Caco-2 (cell line): Measurements from ENCODE around the gene WDR45B. TPM values are rescaled to one million over a fixed set of nuclear protein-coding genes. Genes with fewer than 3 reads are reported as not detected.

Experiments used
- Bru-seq: library from RNA; stranded (reverse); fragments of 400-500 nt; gene quantifications from one replicate; lab custom pipeline; 2021; lab: Mats Ljungman, UMichigan
- BruChase-seq, 2 experiments: library from RNA; stranded (reverse); fragments of 400-500 nt; gene quantifications; one replicate each; lab custom pipeline; 2021; lab: Mats Ljungman, UMichigan
- BruUV-seq: library from RNA; stranded (reverse); fragments of 400-500 nt; replicated peaks from 2 replicates; lab custom pipeline; 2021; lab: Mats Ljungman, UMichigan
- CTCF ChIA-PET: fragments of 300-600 bp; sonication (Branson Sonifier 250); formaldehyde crosslinking; loops from one replicate; lab custom pipeline; 2022; ENCODE audit warnings: antibody characterized with exemption; lab: Charles Lee
- POLR2A ChIA-PET: fragments of 300-600 bp; sonication (Branson Sonifier 250); formaldehyde crosslinking; loops from one replicate; lab custom pipeline; 2022; ENCODE audit warnings: antibody characterized with exemption; lab: Charles Lee
- DNase-seq, 2 experiments: peaks; one replicate each; pipeline versions ENCODE4 v3.0.0 to v3.0.0-alpha.2; 2020 to 2022
- H3K27me3 ChIP-seq: replicated peaks from 2 replicates; pipeline ENCODE4 v1.6.0; 2011; ENCODE audit warnings: low read length; ENCODE audit not compliant: control insufficient read depth, insufficient read depth
- H3K36me3 ChIP-seq: 2 replicates; pipeline ENCODE4 v1.5.1; 2011; ENCODE audit warnings: low read length; ENCODE audit not compliant: control insufficient read depth, insufficient read depth
- H3K4me1 ChIP-seq: fragments of 250-450 bp; sonication (Bioruptor Pico); 2 replicates; pipeline ENCODE4 v1.5.1; 2020; ENCODE audit warnings: mild to moderate bottlenecking
- H3K4me3 ChIP-seq: 2 replicates; pipeline ENCODE4 v1.5.1; 2011; ENCODE audit warnings: low read depth, mild to moderate bottlenecking, control low read depth, low read length
- H3K9me3 ChIP-seq: fragments of 250-450 bp; sonication (Bioruptor Pico); 2 replicates; pipeline ENCODE4 v1.5.1; 2020; ENCODE audit warnings: mild to moderate bottlenecking, moderate library complexity
- H3K27ac Mint-ChIP-seq: one replicate; pipeline ENCODE4 v1.8.0; 2022; ENCODE audit warnings: mixed read lengths; ENCODE audit not compliant: unreplicated experiment
- H3K27me3 Mint-ChIP-seq: one replicate; pipeline ENCODE4 v1.8.0; 2022; ENCODE audit warnings: mixed read lengths; ENCODE audit not compliant: insufficient read depth, unreplicated experiment
- H3K36me3 Mint-ChIP-seq: one replicate; pipeline ENCODE4 v1.8.0; 2022; ENCODE audit warnings: mild to moderate bottlenecking, mixed read lengths; ENCODE audit not compliant: insufficient read depth, unreplicated experiment
- H3K4me1 Mint-ChIP-seq: one replicate; pipeline ENCODE4 v1.8.0; 2022; ENCODE audit warnings: low read depth, mixed read lengths; ENCODE audit not compliant: unreplicated experiment
- H3K4me3 Mint-ChIP-seq: one replicate; pipeline ENCODE4 v1.8.0; 2022; ENCODE audit warnings: mild to moderate bottlenecking, moderate library complexity, mixed read lengths; ENCODE audit not compliant: unreplicated experiment
- H3K9me3 Mint-ChIP-seq: one replicate; pipeline ENCODE4 v1.8.0; 2022; ENCODE audit warnings: mixed read lengths; ENCODE audit not compliant: unreplicated experiment
- CTCF ChIP-seq, 2 experiments: fragments of 200-600 bp in 1 of 2; IDR thresholded peaks; 1 replicate in 1 of 2; 2 replicates in 1 of 2; pipeline versions ENCODE4 v1.5.1 to v1.8.0; 2011 to 2022; ENCODE audit warnings: antibody characterized with exemption in 1 of 2, control low read depth in 1 of 2, inconsistent platforms in 1 of 2, low read depth in 1 of 2, low read length in 1 of 2, mild to moderate bottlenecking in 1 of 2, moderate library complexity in 1 of 2; ENCODE audit not compliant: insufficient read depth in 1 of 2, severe bottlenecking in 1 of 2, unreplicated experiment in 1 of 2
- intact Hi-C: fragments of 100-400 bp; cut with micrococcal nuclease; formaldehyde crosslinking; loops from one replicate; pipeline ENCODE4 v1.10.0; 2022; ENCODE audit not compliant: unreplicated experiment
- long read RNA-seq: library from polyadenylated mRNA; stranded (forward); transcript quantifications from one replicate; pipeline ENCODE4 v2.0.0, GENCODE V29; 2022
- total RNA-seq: library from RNA; stranded (reverse); gene quantifications from 2 replicates; pipeline ENCODE4 v1.2.3, GENCODE V29; 2022

WDR45B gene
- total RNA-seq, result 106 and 110 TPM in 2 replicates
- percentile 83 among the genes with signal in this experiment for Bru-seq, nascent RNA
- BruChase-seq, experiment 1, labeled RNA remaining after a 2-hour chase, result percentile 89 among the genes with signal in this experiment
- BruChase-seq, experiment 2, labeled RNA remaining after a 6-hour chase, result percentile 95 among the genes with signal in this experiment
- long read RNA-seq, transcript WDR45B-201 (10 exons, 2,587 nt), result major isoform, 73 of 116 reads
- long read RNA-seq, transcript WDR45B-205 (10 exons, 2,322 nt), result minor isoform, 9 of 116 reads
- long read RNA-seq, partial matches to known transcripts, result 14 of 116 reads
- long read RNA-seq, other reads (novel, unspliced or antisense), result 20 of 116 reads

GRCh38 chr17:82648165-82648668, at the start of gene WDR45B:
WDR45B (minus strand) TSS chr17:82648444; CDS start chr17:82648340, 104 bp downstream.
- Histone ChIP-seq H3K27me3 (no peaks in the 10 kb centered on the region), H3K4me3 (peak within 1 kb of the TSS; percentile 88), H3K9me3 (no peaks in the 10 kb centered on the region), H3K36me3 (peaks cover 3% of the 10 kb centered on the region), H3K4me1 (peaks cover 8% of the 10 kb centered on the region; the same call in 1 of the 2 replicates)
- no peaks in the 10 kb centered on the region for H3K9me3 Mint-ChIP-seq
- peak; percentile 94 to 95 for DNase-seq
- no peak for TF ChIP-seq CTCF (IDR thresholded peaks at IDR 0.05; ENCODE audit: insufficient read depth in 1 of 2, low read depth in 1 of 2, low read length in 1 of 2, severe bottlenecking in 1 of 2, unreplicated experiment in 1 of 2)
- H3K4me3 Mint-ChIP-seq, result peak within 1 kb of the TSS; percentile 84
- ChIA-PET CTCF (no interaction called here), POLR2A (interaction anchor here (0.7 kb wide), 1 partner anchor 1815 kb away, joined by 3 read pairs; no protein-coding TSS in a partner anchor)
- no peaks in the 10 kb centered on the region for H3K27me3 Mint-ChIP-seq
- intact Hi-C loops, result no loop called here
- peak within 1 kb of the TSS; percentile 64 for H3K27ac Mint-ChIP-seq
- H3K4me1 Mint-ChIP-seq, result no peaks in the 10 kb centered on the region
- H3K36me3 Mint-ChIP-seq, result peaks cover 40% of the 10 kb centered on the region
- no TSS peak for BruUV-seq

- BruUV-seq, result no TSS peak
- Histone ChIP-seq H3K36me3 (no peaks in the 10 kb centered on the region), H3K27me3 (no peaks in the 10 kb centered on the region), H3K4me3 (peak overlapping the region; percentile 77), H3K9me3 (peaks cover 8% of the 10 kb centered on the region), H3K4me1 (peaks cover 13% of the 10 kb centered on the region)
- H3K4me1 Mint-ChIP-seq, result peaks cover 4% of the 10 kb centered on the region
- H3K36me3 Mint-ChIP-seq, result peaks cover 8% of the 10 kb centered on the region
- no peak for DNase-seq
- POLR2A ChIA-PET, result no interaction called here
- peak overlapping the region; percentile 84 for H3K4me3 Mint-ChIP-seq
- no peak overlapping the region for H3K27ac Mint-ChIP-seq
- H3K27me3 Mint-ChIP-seq, result no peaks in the 10 kb centered on the region
- no peak for TF ChIP-seq CTCF (IDR thresholded peaks at IDR 0.05; ENCODE audit: insufficient read depth in 1 of 2, low read depth in 1 of 2, low read length in 1 of 2, severe bottlenecking in 1 of 2, unreplicated experiment in 1 of 2)
- H3K9me3 Mint-ChIP-seq, result peaks cover 12% of the 10 kb centered on the region
- CTCF ChIA-PET, result no interaction called here
- intact Hi-C loops, result loop anchor here (2.0 kb wide), 1 partner anchor 19 kb away; the partner anchor contains the start of gene FN3KRP
Measured at GRCh38 chr17:82697808-82698064, 49.5 kb upstream of the WDR45B start.

- H3K4me1 ChIP-seq, result peaks cover 9% of the 10 kb centered on the region; the same call in 1 of the 2 replicates
- H3K9me3 ChIP-seq, result peaks cover 8% of the 10 kb centered on the region
- Mint-ChIP-seq H3K27me3 (no peaks in the 10 kb centered on the region), H3K4me3 (peak overlapping the region; percentile 84), H3K4me1 (peaks cover 1% of the 10 kb centered on the region), H3K9me3 (peaks cover 12% of the 10 kb centered on the region), H3K27ac (no peak overlapping the region), H3K36me3 (peaks cover 8% of the 10 kb centered on the region)
- ChIA-PET POLR2A (no interaction called here), CTCF (no interaction called here)
- intact Hi-C loops, result no loop called here
- H3K36me3 ChIP-seq, result no peaks in the 10 kb centered on the region
- no peaks in the 10 kb centered on the region for H3K27me3 ChIP-seq
- no peak for DNase-seq
- no TSS peak for BruUV-seq
- H3K4me3 ChIP-seq, result peak overlapping the region; percentile 77
- no peak for TF ChIP-seq CTCF (IDR thresholded peaks at IDR 0.05; ENCODE audit: insufficient read depth in 1 of 2, low read depth in 1 of 2, low read length in 1 of 2, severe bottlenecking in 1 of 2, unreplicated experiment in 1 of 2)
Measured at GRCh38 chr17:82696916-82697807, 48.9 kb upstream of the WDR45B start.
